A549 (cell line): ENCODE measurements around the gene PARD3B.

Experiments
- BCL3 ChIP-seq: fragments of >200 bp; sonication (Bioruptor Twin); formaldehyde crosslinking; IDR thresholded peaks from 3 replicates; pipeline ENCODE4 v1.6.1; 2016
- BHLHE40 ChIP-seq: IDR thresholded peaks from 2 replicates; pipeline ENCODE4 v1.6.1; 2012; ENCODE audit warnings: low read depth, low read length, inconsistent platforms
- CTCF ChIP-seq: fragments of >200 bp; sonication (Bioruptor Twin); formaldehyde crosslinking; IDR thresholded peaks from 3 replicates; pipeline ENCODE4 v1.5.1; 2016
- EP300 ChIP-seq, 2 experiments: fragments of >200 bp; sonication (Bioruptor Twin); formaldehyde crosslinking; IDR thresholded peaks; 2 replicates in 1 of 2; 3 replicates in 1 of 2; pipeline ENCODE4 v1.6.1; 2016 to 2017
- ESRRA ChIP-seq: fragments of 150-350 bp; IDR thresholded peaks from 2 replicates; pipeline ENCODE4 v1.6.1; 2014; ENCODE audit warnings: mild to moderate bottlenecking, low read length, borderline replicate concordance
- MAX ChIP-seq: IDR thresholded peaks from 2 replicates; pipeline ENCODE4 v1.6.1; 2012
- POLR2A ChIP-seq: IDR thresholded peaks from 2 replicates; pipeline ENCODE4 v1.6.1; 2012; ENCODE audit warnings: mild to moderate bottlenecking, low read length
- RAD21 ChIP-seq, 2 experiments: fragments of >200 bp in 1 of 2; sonication (Bioruptor Twin) in 1 of 2; formaldehyde crosslinking in 1 of 2; IDR thresholded peaks in 1 of 2; conservative IDR thresholded peaks in 1 of 2; 2 replicates in 1 of 2; 3 replicates in 1 of 2; pipeline ENCODE4 v1.6.1; 2012 to 2018; ENCODE audit warnings: inconsistent platforms in 1 of 2
- REST ChIP-seq: fragments of 200-600 bp; sonication (generic); IDR thresholded peaks from 2 replicates; pipeline ENCODE4 v1.6.1; 2016; ENCODE audit warnings: antibody characterized with exemption, mild to moderate bottlenecking, moderate library complexity
- RNF2 ChIP-seq: fragments of 200-600 bp; sonication (generic); IDR thresholded peaks from 2 replicates; pipeline ENCODE4 v1.6.1; 2016; ENCODE audit warnings: low read depth, mild to moderate bottlenecking, antibody characterized with exemption, moderate library complexity, borderline replicate concordance
- ZSCAN20 ChIP-seq: fragments of 250-450 bp; sonication (Bioruptor Pico); IDR thresholded peaks from 2 replicates; pipeline ENCODE4 v1.8.0; 2022; ENCODE audit warnings: mild to moderate bottlenecking, moderate library complexity

GRCh38 chr2:205590759-205591158 lies 1045.5 kb downstream of the PARD3B start:
- no peak for TF ChIP-seq CTCF
- no peak for TF ChIP-seq ZSCAN20 (CRISPR knock-in tag)
- no peak for TF ChIP-seq RAD21 (conservative IDR thresholded peaks at IDR 0.05 in 1 of 2, IDR thresholded peaks at IDR 0.05 in 1 of 2)
- no peak for TF ChIP-seq POLR2A
- TF ChIP-seq EP300 (IDR thresholded peaks at IDR 0.05): no peak
- no peak for TF ChIP-seq RNF2
- TF ChIP-seq ESRRA: no peak
- TF ChIP-seq REST: no peak
- no peak for TF ChIP-seq BCL3
- TF ChIP-seq BHLHE40: no peak
- TF ChIP-seq MAX: no peak
